WTC11 (cell line): ENCODE data around the gene AK8. TPM values are rescaled to one million over a fixed set of nuclear protein-coding genes. Genes with fewer than 3 reads are reported as not detected.

Experiments
- ATAC-seq: fragments of 200-7000 bp; cut with Tn5 transposase; 2 replicates; pipeline ENCODE4 v1.10.0; 2021; ENCODE audit warnings: mild to moderate bottlenecking, moderate library complexity
- CTCF ChIA-PET: fragments of 300-600 bp; sonication (Branson Sonifier 250); formaldehyde crosslinking; loops from one replicate; lab custom pipeline; 2021; ENCODE audit warnings: antibody characterized with exemption; lab: Charles Lee
- POLR2A ChIA-PET: fragments of 350-600 bp; sonication (Branson Sonifier 250); formaldehyde crosslinking; loops from one replicate; lab custom pipeline; 2021; ENCODE audit warnings: antibody characterized with exemption; lab: Charles Lee
- DNase-seq: peaks from one replicate; pipeline ENCODE4 v3.0.0; 2021; ENCODE audit warnings: low spot score
- H3K27ac Mint-ChIP-seq: 2 replicates; pipeline ENCODE4 v1.8.0; 2021; ENCODE audit warnings: mixed read lengths
- H3K27me3 Mint-ChIP-seq: 2 replicates; pipeline ENCODE4 v1.8.0; 2021; ENCODE audit warnings: low read depth, mild to moderate bottlenecking, moderate library complexity, mixed read lengths
- H3K36me3 Mint-ChIP-seq: 2 replicates; pipeline ENCODE4 v1.8.0; 2021; ENCODE audit warnings: mixed read lengths
- H3K4me1 Mint-ChIP-seq: 2 replicates; pipeline ENCODE4 v1.8.0; 2022; ENCODE audit warnings: mixed read lengths
- H3K4me3 Mint-ChIP-seq: 2 replicates; pipeline ENCODE4 v1.8.0; 2021; ENCODE audit warnings: mild to moderate bottlenecking, moderate library complexity, mixed read lengths
- H3K9me3 Mint-ChIP-seq: 2 replicates; pipeline ENCODE4 v1.8.0; 2021; ENCODE audit warnings: mixed read lengths
- ARID4B ChIP-seq: sonication (generic); formaldehyde crosslinking; IDR thresholded peaks from 2 replicates; pipeline ENCODE4 v1.8.0; 2023; ENCODE audit warnings: missing genetic modification reagents, mild to moderate bottlenecking, borderline replicate concordance
- CREB1 ChIP-seq: sonication (generic); formaldehyde crosslinking; IDR thresholded peaks from 2 replicates; pipeline ENCODE4 v1.8.0; 2023; ENCODE audit warnings: mild to moderate bottlenecking, missing genetic modification reagents
- ERG ChIP-seq: fragments of 250-450 bp; sonication (Bioruptor Pico); IDR thresholded peaks from 2 replicates; pipeline ENCODE4 v1.8.0; 2021; ENCODE audit warnings: mild to moderate bottlenecking
- GABPB1 ChIP-seq: sonication (generic); formaldehyde crosslinking; IDR thresholded peaks from 2 replicates; pipeline ENCODE4 v1.8.1; 2023; ENCODE audit warnings: mild to moderate bottlenecking, missing genetic modification reagents
- JUN ChIP-seq: sonication (generic); formaldehyde crosslinking; IDR thresholded peaks from 2 replicates; pipeline ENCODE4 v1.8.0; 2023; ENCODE audit warnings: mild to moderate bottlenecking, missing genetic modification reagents
- MXD4 ChIP-seq: fragments of 250-450 bp; sonication (Bioruptor Pico); IDR thresholded peaks from 2 replicates; pipeline ENCODE4 v1.8.0; 2021; ENCODE audit warnings: mild to moderate bottlenecking, moderate library complexity, borderline replicate concordance
- NFATC4 ChIP-seq: fragments of 250-450 bp; sonication (Bioruptor Pico); IDR thresholded peaks from 2 replicates; pipeline ENCODE4 v1.9.0; 2021; ENCODE audit warnings: mild to moderate bottlenecking
- USF2 ChIP-seq: sonication (generic); formaldehyde crosslinking; IDR thresholded peaks from 2 replicates; pipeline ENCODE4 v1.8.1; 2023; ENCODE audit warnings: mild to moderate bottlenecking, missing genetic modification reagents, moderate library complexity
- ZNF263 ChIP-seq: sonication (generic); formaldehyde crosslinking; IDR thresholded peaks from 2 replicates; pipeline ENCODE4 v1.8.1; 2022; ENCODE audit warnings: low read depth, mild to moderate bottlenecking, moderate library complexity, missing genetic modification reagents
- ZNF317 ChIP-seq: sonication (generic); formaldehyde crosslinking; IDR thresholded peaks from 2 replicates; pipeline ENCODE4 v1.8.1; 2023; ENCODE audit warnings: low read depth, mild to moderate bottlenecking, moderate library complexity, missing genetic modification reagents, borderline replicate concordance
- ZNF512 ChIP-seq: sonication (generic); formaldehyde crosslinking; IDR thresholded peaks from 2 replicates; pipeline ENCODE4 v1.8.1; 2022; ENCODE audit warnings: missing genetic modification reagents, borderline replicate concordance
- total RNA-seq: library from RNA; stranded (reverse); gene quantifications from 3 replicates; pipeline ENCODE4 v1.2.3, GENCODE V29; 2021

Gene AK8
- total RNA-seq, 1 experiment from 2014 or later, result 0.48 TPM

- POLR2A ChIA-PET, result interaction anchor here (0.6 kb wide), 1 partner anchor 162 kb away, joined by 5 read pairs; no protein-coding TSS in a partner anchor
- H3K4me3 Mint-ChIP-seq, result no peak overlapping the region
Measured at GRCh38 chr9:132846918-132847515, 31.1 kb downstream of the AK8 start.

GRCh38 chr9:132846109-132846917 is 31.8 kb downstream of the AK8 start:
- ChIA-PET CTCF (interaction anchor here (0.6 to 1.6 kb wide), 3 partner anchors 9 to 133 kb away, joined by 4 to 5 read pairs (median 5); no protein-coding TSS in a partner anchor), POLR2A (interaction anchor here (0.6 kb wide), 1 partner anchor 161 kb away, joined by 5 read pairs; no protein-coding TSS in a partner anchor)

More at GRCh38 chr9:132846918-132847515, 31.1 kb downstream of the AK8 start:
- no peak overlapping the region for H3K27ac Mint-ChIP-seq
- no peaks in the 10 kb centered on the region for H3K36me3 Mint-ChIP-seq
- H3K27me3 Mint-ChIP-seq, result no peaks in the 10 kb centered on the region; the same call in 1 of the 2 replicates
- CTCF ChIA-PET, result interaction anchor here (0.6 to 1.6 kb wide), 4 partner anchors 9 to 132 kb away, joined by 4 to 5 read pairs (median 4); no protein-coding TSS in a partner anchor
- TF ChIP-seq JUN (CRISPR knock-in tag) (no peak), USF2 (CRISPR knock-in tag) (no peak), ERG (no peak), CREB1 (CRISPR knock-in tag) (no peak), ZNF512 (CRISPR knock-in tag) (no peak)
- no peak for DNase-seq
- H3K4me1 Mint-ChIP-seq, result peaks cover 18% of the 10 kb centered on the region
- no peaks in the 10 kb centered on the region for H3K9me3 Mint-ChIP-seq
- ATAC-seq, result no peak

More at GRCh38 chr9:132846109-132846917, 31.8 kb downstream of the AK8 start:
- no peaks in the 10 kb centered on the region for H3K36me3 Mint-ChIP-seq
- H3K9me3 Mint-ChIP-seq, result no peaks in the 10 kb centered on the region
- no peak overlapping the region for H3K4me3 Mint-ChIP-seq
- no peaks in the 10 kb centered on the region; the same call in 1 of the 2 replicates for H3K27me3 Mint-ChIP-seq
- TF ChIP-seq ZNF317 (CRISPR knock-in tag) (no peak), ARID4B (CRISPR knock-in tag) (no peak), GABPB1 (CRISPR knock-in tag) (no peak), NFATC4 (CRISPR knock-in tag) (no peak), MXD4 (CRISPR knock-in tag) (no peak), ZNF263 (CRISPR knock-in tag) (no peak)
- no peak overlapping the region for H3K27ac Mint-ChIP-seq
- peaks cover 18% of the 10 kb centered on the region for H3K4me1 Mint-ChIP-seq
- ATAC-seq, result no peak
- DNase-seq, result no peak
